SU-DHL-6 (cell line): Measurements from ENCODE around the gene PSME3IP1.
"Not testable (repeated sequence)": the region's sequence is repeated elsewhere in the genome, so short reads cannot be mapped to it uniquely, and the experiment has no call there.

Experiments
- H2AFZ ChIP-seq: fragments of 200-600 bp; sonication (generic); 2 replicates; pipeline ENCODE4 v1.6.1; 2014; ENCODE audit warnings: low read depth, mild to moderate bottlenecking, moderate library complexity, mixed read lengths, antibody characterized with exemption, low read length; ENCODE audit not compliant: severe bottlenecking
- H3F3A ChIP-seq: fragments of 200-600 bp; shearing (Covaris generic); 2 replicates; pipeline ENCODE4 v1.6.0; 2016; ENCODE audit warnings: antibody characterized with exemption, mild to moderate bottlenecking; ENCODE audit not compliant: insufficient read depth
- H3K27ac ChIP-seq: fragments of 200-600 bp; sonication (generic); 2 replicates; pipeline ENCODE4 v1.5.1; 2016; ENCODE audit warnings: low read depth, mild to moderate bottlenecking, low read length, moderate library complexity, mixed read lengths
- H3K27me3 ChIP-seq: fragments of 200-600 bp; sonication (generic), shearing (Covaris generic); 2 replicates; pipeline ENCODE4 v1.6.0; 2014; ENCODE audit warnings: mild to moderate bottlenecking, low read length
- H3K36me3 ChIP-seq: fragments of 200-600 bp; sonication (generic); 2 replicates; pipeline ENCODE4 v1.6.1; 2014; ENCODE audit warnings: mild to moderate bottlenecking, low read length, mixed read lengths
- H3K4me2 ChIP-seq: fragments of 300-600, 200-600 bp; shearing (Covaris generic), sonication (generic); 2 replicates; pipeline ENCODE4 v1.6.0; 2014; ENCODE audit warnings: low read length, low read depth, mild to moderate bottlenecking; ENCODE audit not compliant: poor library complexity, severe bottlenecking
- H3K4me3 ChIP-seq: fragments of 200-600 bp; sonication (generic); 2 replicates; pipeline ENCODE4 v1.5.1; 2014; ENCODE audit warnings: antibody characterized with exemption, low read length, mild to moderate bottlenecking, mixed read lengths; ENCODE audit not compliant: insufficient read depth, poor library complexity, severe bottlenecking
- H3K79me2 ChIP-seq: fragments of 200-600 bp; sonication (generic); 2 replicates; pipeline ENCODE4 v1.6.1; 2014; ENCODE audit warnings: mild to moderate bottlenecking, low read length, moderate library complexity; ENCODE audit not compliant: insufficient read depth
- H3K9ac ChIP-seq: fragments of 200-600 bp; sonication (generic); 2 replicates; pipeline ENCODE4 v1.7.0; 2014; ENCODE audit warnings: mild to moderate bottlenecking, low read length
- H3K9me2 ChIP-seq: fragments of 200-600 bp; sonication (generic); replicated peaks from 2 replicates; pipeline ENCODE4 v1.6.1; 2014; ENCODE audit warnings: low read length; ENCODE audit not compliant: insufficient read depth
- H3K9me3 ChIP-seq: fragments of 200-600 bp; sonication (generic); 2 replicates; pipeline ENCODE4 v1.6.1; 2014; ENCODE audit warnings: low read length, mixed read lengths; ENCODE audit not compliant: insufficient read depth
- H4K20me1 ChIP-seq: fragments of 200-600 bp; sonication (generic); 2 replicates; pipeline ENCODE4 v1.6.1; 2014; ENCODE audit warnings: low read depth, mild to moderate bottlenecking, antibody characterized with exemption, low read length, moderate library complexity, mixed read lengths
- EZH2phosphoT487 ChIP-seq: fragments of 200-600 bp; sonication (generic), shearing (Covaris generic); conservative IDR thresholded peaks from 2 replicates; pipeline ENCODE4 v1.6.1; 2018; ENCODE audit warnings: mild to moderate bottlenecking, antibody characterized with exemption, low read length, moderate library complexity, mixed read lengths
- TF ChIP-seq, protein P1 (sequence below): fragments of 200-600 bp; sonication (generic); IDR thresholded peaks from one replicate; pipeline ENCODE4 v1.5.1; 2017; ENCODE audit warnings: antibody characterized with exemption, mild to moderate bottlenecking, low read length, moderate library complexity; ENCODE audit not compliant: insufficient read depth, poor library complexity, severe bottlenecking

PSME3IP1 gene

DNA sequence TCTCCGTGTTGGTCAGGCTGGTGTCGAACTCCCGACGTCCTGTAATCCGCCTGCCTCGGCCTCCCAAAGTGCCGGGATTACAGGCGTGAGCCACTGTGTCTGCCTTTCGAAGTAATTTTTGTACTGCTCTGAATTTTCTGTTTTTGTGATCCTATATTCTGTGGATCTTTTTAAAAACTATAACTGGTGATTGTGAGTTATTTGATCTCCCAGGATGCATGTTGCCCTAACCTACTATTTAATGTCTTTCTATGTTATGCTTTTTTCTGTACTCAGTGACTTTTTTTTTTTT lies 2.8 kb upstream of the PSME3IP1 start:
- Histone ChIP-seq H3F3A (no peaks in the 10 kb centered on the region), H3K79me2 (peaks cover 84% of the 10 kb centered on the region), H3K27ac (no peak overlapping the region), H3K9me3 (no peaks in the 10 kb centered on the region), H4K20me1 (0 out of 2 replicates have a peak, but pooled peaks cover 2% of the 10 kb centered on the region), H3K9me2 (no peaks in the 10 kb centered on the region), H3K9ac (no peak overlapping the region), H3K4me2 (no peak overlapping the region), H3K27me3 (no peaks in the 10 kb centered on the region), H3K4me3 (no peak overlapping the region), H3K36me3 (no peaks in the 10 kb centered on the region), H2AFZ (no peak overlapping the region)
- TF ChIP-seq, protein P1, sequence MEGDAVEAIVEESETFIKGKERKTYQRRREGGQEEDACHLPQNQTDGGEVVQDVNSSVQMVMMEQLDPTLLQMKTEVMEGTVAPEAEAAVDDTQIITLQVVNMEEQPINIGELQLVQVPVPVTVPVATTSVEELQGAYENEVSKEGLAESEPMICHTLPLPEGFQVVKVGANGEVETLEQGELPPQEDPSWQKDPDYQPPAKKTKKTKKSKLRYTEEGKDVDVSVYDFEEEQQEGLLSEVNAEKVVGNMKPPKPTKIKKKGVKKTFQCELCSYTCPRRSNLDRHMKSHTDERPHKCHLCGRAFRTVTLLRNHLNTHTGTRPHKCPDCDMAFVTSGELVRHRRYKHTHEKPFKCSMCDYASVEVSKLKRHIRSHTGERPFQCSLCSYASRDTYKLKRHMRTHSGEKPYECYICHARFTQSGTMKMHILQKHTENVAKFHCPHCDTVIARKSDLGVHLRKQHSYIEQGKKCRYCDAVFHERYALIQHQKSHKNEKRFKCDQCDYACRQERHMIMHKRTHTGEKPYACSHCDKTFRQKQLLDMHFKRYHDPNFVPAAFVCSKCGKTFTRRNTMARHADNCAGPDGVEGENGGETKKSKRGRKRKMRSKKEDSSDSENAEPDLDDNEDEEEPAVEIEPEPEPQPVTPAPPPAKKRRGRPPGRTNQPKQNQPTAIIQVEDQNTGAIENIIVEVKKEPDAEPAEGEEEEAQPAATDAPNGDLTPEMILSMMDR = no peak
- no peak for TF ChIP-seq EZH2phosphoT487

DNA sequence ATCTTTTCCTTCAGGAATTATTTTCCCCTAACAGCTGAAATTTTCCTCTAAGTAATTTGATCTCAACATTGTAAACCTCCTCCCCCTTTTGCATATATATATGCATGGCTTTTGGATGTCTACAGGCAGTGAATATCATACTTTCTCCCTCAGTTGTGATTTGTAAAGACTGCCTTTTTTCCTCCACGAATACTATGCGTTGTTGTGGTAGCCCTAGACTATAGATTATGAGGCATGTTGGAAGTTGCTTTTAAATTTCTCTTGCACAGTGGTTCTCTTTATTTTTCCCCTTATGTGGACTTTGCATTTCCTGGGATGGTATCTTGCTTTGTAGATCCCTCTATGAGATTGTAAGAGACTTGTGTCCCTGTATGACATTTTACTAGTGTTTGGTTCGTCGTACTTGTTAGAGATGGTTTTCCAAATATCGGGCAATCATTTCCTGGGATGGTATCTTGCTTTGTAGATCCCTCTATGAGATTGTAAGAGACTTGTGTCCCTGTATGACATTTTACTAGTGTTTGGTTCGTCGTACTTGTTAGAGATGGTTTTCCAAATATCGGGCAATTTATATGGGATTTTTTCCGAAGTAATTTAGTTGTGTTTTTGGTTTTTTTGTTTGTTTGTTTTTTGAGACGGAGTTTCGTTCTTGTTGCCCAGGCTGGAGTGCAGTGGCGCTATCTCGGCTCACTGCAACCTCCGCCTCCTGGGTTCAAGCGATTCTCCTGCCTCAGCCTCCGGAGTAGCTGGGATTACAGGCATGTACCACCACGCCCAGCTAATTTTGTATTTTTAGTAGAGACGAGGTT lies 2.3 kb upstream of the PSME3IP1 start:
- Histone ChIP-seq H3K9ac (peak overlapping the region; percentile 84), H3K79me2 (peaks cover 86% of the 10 kb centered on the region), H3K4me2 (peak overlapping the region; percentile 87), H3K4me3 (peak overlapping the region; percentile 71)
- H3K27me3 ChIP-seq, H3K9me2 ChIP-seq, H3F3A ChIP-seq, H3K9me3 ChIP-seq, H3K27ac ChIP-seq, H2AFZ ChIP-seq, H4K20me1 ChIP-seq, H3K36me3 ChIP-seq: not testable (repeated sequence)

DNA sequence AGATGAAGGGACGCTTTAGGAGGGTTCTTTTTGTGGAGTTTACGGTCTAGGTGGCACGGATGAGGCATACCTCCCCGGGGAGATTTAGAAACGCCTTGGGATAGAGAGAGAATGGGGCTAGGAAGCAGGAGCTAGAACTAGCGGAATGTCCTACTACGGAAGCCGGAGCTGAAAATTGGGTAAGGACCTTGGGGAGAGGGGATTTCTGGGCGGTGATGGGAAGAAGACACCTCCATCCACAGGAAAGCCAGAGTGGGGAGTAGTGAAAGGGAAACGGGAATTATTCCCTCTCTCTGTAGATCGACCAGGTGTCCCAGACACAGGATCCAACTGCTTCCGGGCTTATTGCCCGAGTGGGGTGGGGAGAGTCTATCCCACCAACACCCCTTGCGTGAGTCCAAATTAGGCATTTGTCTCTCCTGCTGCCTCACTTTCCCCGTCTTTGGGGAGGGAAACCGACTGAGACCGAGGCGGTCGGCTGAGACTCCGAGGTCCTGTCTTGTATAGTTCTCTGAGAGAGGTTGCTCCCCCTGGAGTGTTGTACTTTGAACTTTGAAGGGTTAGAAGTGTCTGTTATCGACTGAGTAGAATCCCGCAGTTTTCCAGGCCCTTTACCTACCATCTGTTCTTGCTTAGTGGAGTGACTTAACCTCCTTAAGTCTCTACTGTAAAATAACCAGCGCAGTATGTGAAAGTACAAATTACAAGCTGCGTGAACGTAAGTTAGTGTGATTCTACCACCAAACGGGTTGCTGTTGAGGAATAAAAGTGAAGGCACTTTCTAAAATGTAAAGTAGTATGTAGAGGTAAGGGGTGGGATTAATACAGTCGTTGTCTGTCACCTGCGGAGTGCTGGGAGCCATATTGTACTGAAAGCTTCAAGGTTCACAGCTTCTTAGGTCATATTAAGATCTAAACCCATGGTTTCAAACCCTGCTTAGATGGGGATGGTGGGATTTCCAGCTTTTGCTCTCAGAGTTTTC lies 1.3 kb upstream of the PSME3IP1 start:
- peak overlapping the region; percentile 84 for H3K9ac ChIP-seq
- no peaks in the 10 kb centered on the region for H3K9me2 ChIP-seq
- H3K27me3 ChIP-seq = no peaks in the 10 kb centered on the region
- no peaks in the 10 kb centered on the region for H3K36me3 ChIP-seq
- no peaks in the 10 kb centered on the region for H3F3A ChIP-seq
- no peaks in the 10 kb centered on the region for H3K9me3 ChIP-seq
- TF ChIP-seq, protein P1 = no peak
- TF ChIP-seq EZH2phosphoT487 = no peak
- peaks cover 87% of the 10 kb centered on the region for H3K79me2 ChIP-seq
- peak overlapping the region; percentile 39; the same call in 1 of the 2 replicates for H3K27ac ChIP-seq
- 0 out of 2 replicates have a peak, but pooled peaks cover 2% of the 10 kb centered on the region for H4K20me1 ChIP-seq
- H2AFZ ChIP-seq = peak overlapping the region; percentile 79
- H3K4me3 ChIP-seq = peak overlapping the region; percentile 71
- H3K4me2 ChIP-seq = peak overlapping the region; percentile 87
